Psoas muscle (tissue), 8 donors: Measurements from ENCODE around the gene TUBB4B. TPM values are rescaled to one million over a fixed set of nuclear protein-coding genes. Genes with fewer than 3 reads are reported as not detected.
A peak's percentile ranks its signal among the peaks of the same experiment; 100 is the strongest.

Experiments
- ATAC-seq, 4 donors: fragments of 200-7000 bp; cut with Tn5 transposase; one replicate each; pipeline ENCODE4 v1.9.1; 2020; ENCODE audit warnings: moderate library complexity in 3 of 4, mild to moderate bottlenecking in 2 of 4
- DNase-seq, 2 donors: peaks; one replicate each; pipeline ENCODE4 v3.0.0-alpha.2; 2020
- H3K27ac ChIP-seq: fragments of 200-600 bp; one replicate; pipeline ENCODE4 v1.8.0; 2022
- H3K27me3 ChIP-seq, 3 donors: fragments of 200-600 bp in 1 of 3; one replicate each; pipeline versions ENCODE4 v1.6.1 to v1.8.0; 2013 to 2022; ENCODE audit warnings: low read length in 2 of 3, mild to moderate bottlenecking in 2 of 3, moderate library complexity in 1 of 3; ENCODE audit not compliant: insufficient read depth in 3 of 3
- H3K36me3 ChIP-seq, 2 donors: fragments of 200-600 bp in 1 of 2; one replicate each; pipeline versions ENCODE4 v1.6.1 to v1.8.0; 2013 to 2022; ENCODE audit warnings: low read depth in 1 of 2, mild to moderate bottlenecking in 1 of 2, moderate library complexity in 1 of 2; ENCODE audit not compliant: insufficient read depth in 1 of 2
- H3K4me1 ChIP-seq: fragments of 200-600 bp; one replicate; pipeline ENCODE4 v1.8.0; 2022
- H3K4me3 ChIP-seq: fragments of 200-600 bp; one replicate; pipeline ENCODE4 v1.8.0; 2022; ENCODE audit warnings: mild to moderate bottlenecking
- H3K9me3 ChIP-seq: fragments of 200-600 bp; one replicate; pipeline ENCODE4 v1.8.0; 2022
- WGBS, 3 donors: extraction: QIAGEN DNeasy Blood & Tissue Kit; methylation state at CpG; one replicate each; pipeline versions ENCODE4 v1.1.6 to v1.1.7; 2013; 5-methylcytosine and 5-hydroxymethylcytosine counted together
- intact Hi-C, 2 donors: fragments of 100-400 bp; cut with DNase I; formaldehyde crosslinking; loops; one replicate each; pipeline versions ENCODE4 v1.11.0 to v1.14.2; 2022
- polyA plus RNA-seq, 3 donors: library from polyadenylated mRNA; stranded (reverse); fragments of 200-250 nt; gene quantifications; one replicate each; pipeline ENCODE4 v1.2.3, GENCODE V29; 2013
- total RNA-seq, 4 donors: library from RNA; stranded (reverse); fragmentation: NEBNext Ultra II Directional in 2 of 4; extraction: Animal tissue kit (Norgen Biotek cat#: 25700) in 2 of 4; gene quantifications; one replicate each; pipeline versions ENCODE4 v1.2.1 to v1.2.4, GENCODE V29; 2021 to 2023
- TF ChIP-seq, protein P1 (sequence below): fragments of 200-600 bp; IDR thresholded peaks from one replicate; pipeline ENCODE4 v1.8.0; 2022; ENCODE audit warnings: antibody characterized with exemption
- donor health status: healthy with polysubstance abuse.
- donor health status: DM: no; HTN: no; CAD: no; lungs with moderate emphysema.
- donor health status: Bipolar disorder and iron deficiency.
- donor health status: healthy.
- donor health status: DM: yes; HTN: yes; CAD: no.
- donor health status: DM: no; HTN: no; CAD: no.
- donor health status: DM: no; HTN: no; CAD: no.
- donor health status: DM: yes; HTN: yes; CAD: no.

TUBB4B gene
- total and polyA plus RNA-seq, 7 donors: 111 to 838 (median 273) TPM

DNA sequence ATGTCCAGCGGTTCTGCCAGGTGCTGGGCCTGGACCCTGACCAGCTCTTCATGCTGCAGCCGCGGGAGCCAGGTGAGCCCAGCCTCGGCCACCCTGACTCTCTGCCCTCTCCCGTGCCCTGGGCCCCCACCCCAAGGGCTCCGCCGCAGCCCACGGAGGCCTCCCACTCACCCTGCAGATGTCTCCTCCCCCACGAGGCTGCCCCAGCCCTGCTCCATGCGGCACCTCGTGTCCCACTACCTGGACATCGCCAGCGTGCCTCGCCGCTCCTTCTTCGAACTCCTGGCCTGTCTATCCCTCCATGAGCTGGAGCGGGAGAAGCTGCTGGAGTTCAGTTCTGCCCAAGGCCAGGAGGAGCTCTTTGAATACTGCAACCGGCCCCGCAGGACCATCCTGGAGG is 26.5 kb upstream of the TUBB4B start:
- intact Hi-C loops: no loop called here
- DNase-seq (no peak), ATAC-seq (no peak)
- TF ChIP-seq, protein P1, sequence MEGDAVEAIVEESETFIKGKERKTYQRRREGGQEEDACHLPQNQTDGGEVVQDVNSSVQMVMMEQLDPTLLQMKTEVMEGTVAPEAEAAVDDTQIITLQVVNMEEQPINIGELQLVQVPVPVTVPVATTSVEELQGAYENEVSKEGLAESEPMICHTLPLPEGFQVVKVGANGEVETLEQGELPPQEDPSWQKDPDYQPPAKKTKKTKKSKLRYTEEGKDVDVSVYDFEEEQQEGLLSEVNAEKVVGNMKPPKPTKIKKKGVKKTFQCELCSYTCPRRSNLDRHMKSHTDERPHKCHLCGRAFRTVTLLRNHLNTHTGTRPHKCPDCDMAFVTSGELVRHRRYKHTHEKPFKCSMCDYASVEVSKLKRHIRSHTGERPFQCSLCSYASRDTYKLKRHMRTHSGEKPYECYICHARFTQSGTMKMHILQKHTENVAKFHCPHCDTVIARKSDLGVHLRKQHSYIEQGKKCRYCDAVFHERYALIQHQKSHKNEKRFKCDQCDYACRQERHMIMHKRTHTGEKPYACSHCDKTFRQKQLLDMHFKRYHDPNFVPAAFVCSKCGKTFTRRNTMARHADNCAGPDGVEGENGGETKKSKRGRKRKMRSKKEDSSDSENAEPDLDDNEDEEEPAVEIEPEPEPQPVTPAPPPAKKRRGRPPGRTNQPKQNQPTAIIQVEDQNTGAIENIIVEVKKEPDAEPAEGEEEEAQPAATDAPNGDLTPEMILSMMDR: no peak
- Histone ChIP-seq H3K27me3 (no peaks in the 10 kb centered on the region), H3K27ac (no peak overlapping the region), H3K36me3 (peaks cover 0 to 12% of the 10 kb centered on the region in 2 donors), H3K4me3 (no peak overlapping the region), H3K4me1 (no peaks in the 10 kb centered on the region), H3K9me3 (no peaks in the 10 kb centered on the region)
- WGBS, 3 donors: 91 to 93% (median 92%) methylated on average over 19 of the region's 19 CpGs

DNA sequence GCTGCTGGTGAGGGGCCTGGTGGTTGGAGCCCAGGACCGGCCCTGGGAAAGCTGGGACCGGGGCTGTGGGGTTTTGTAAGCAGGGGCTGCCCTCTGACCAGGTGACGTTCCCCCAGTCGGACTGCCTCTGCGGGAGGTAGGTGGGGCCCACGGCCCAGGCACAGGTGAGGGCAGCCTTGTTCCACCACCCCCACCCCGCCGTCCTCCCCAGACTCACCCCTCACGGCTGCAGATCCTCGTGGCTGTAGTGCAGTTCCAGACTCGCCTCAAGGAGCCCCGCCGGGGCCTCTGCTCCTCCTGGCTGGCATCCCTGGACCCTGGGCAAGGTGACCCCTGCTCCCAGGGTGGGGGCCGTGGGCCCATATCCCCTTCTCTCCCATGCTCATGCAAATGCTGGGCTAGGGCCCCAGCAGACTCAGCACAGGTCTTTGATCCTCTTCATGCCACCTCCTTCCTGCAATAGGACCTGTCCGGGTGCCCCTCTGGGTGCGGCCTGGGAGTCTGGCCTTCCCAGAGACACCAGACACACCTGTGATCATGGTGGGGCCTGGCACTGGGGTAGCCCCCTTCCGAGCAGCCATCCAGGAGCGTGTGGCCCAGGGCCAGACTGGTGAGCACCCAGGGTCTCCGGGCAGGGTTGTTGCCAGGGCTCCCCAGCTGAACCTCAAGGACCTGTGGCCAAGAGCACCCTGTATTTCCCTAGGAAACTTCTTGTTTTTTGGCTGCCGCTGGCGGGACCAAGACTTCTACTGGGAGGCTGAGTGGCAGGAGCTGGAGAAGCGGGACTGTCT is 25.7 kb upstream of the TUBB4B start:
- 91 to 94% (median 92%) methylated on average over 20 to 22 of the region's 22 CpGs for WGBS, 3 donors
- intact Hi-C loops: no loop called here
- Histone ChIP-seq H3K36me3 (peaks cover 0 to 12% of the 10 kb centered on the region in 2 donors), H3K9me3 (no peaks in the 10 kb centered on the region), H3K27me3 (no peaks in the 10 kb centered on the region), H3K4me1 (no peaks in the 10 kb centered on the region), H3K27ac (no peak overlapping the region), H3K4me3 (no peak overlapping the region)
- TF ChIP-seq, protein P1: no peak
- ATAC-seq (no peak), DNase-seq (no peak)

DNA sequence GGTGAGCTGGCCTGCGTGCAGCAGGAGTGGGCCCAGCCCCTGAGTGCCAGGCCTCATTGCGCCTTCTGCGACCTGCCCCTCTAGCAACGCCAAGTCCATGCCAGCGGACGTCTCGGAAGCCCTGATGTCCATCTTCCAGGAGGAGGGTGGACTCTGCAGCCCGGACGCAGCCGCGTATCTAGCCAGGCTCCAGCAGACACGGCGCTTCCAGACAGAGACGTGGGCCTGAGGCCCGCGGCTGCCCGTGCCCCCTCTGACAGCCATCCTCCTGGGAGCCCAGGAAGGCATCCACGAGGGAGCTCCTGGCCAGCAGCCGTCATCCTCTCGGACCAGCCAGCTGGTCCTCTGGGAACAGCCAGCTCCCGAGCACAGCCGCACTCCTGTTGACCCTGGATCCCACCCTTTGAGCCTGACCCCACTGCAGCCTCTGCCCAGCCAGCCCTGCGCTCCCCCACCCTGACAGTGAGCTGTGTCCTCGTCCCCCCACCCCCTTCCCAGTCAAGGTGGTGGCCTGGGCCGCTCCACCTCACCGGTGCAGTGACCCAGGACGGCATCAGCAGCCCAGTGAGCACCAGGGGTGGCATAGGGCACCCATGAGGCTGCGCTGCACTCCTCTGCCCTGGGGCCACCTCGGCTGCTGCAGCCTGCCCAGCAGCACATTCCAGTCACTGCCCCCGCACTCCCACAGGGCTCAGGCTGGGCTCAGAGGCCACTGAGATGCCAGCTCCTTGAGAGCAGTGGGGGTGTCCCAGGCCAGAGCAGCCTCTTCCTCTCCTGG is 24.7 kb upstream of the TUBB4B start:
- TF ChIP-seq, protein P1: no peak
- H3K4me1 ChIP-seq: no peaks in the 10 kb centered on the region
- H3K27ac ChIP-seq: no peak overlapping the region
- no peaks in the 10 kb centered on the region for H3K9me3 ChIP-seq
- H3K36me3 ChIP-seq: peaks cover 0 to 12% of the 10 kb centered on the region in 2 donors
- DNase-seq (no peak), ATAC-seq (no peak)
- WGBS, 3 donors: 88 to 90% (median 90%) methylated on average over 27 to 30 of the region's 30 CpGs
- H3K27me3 ChIP-seq: no peaks in the 10 kb centered on the region
- H3K4me3 ChIP-seq: no peak overlapping the region
- intact Hi-C loops: no loop called here

DNA sequence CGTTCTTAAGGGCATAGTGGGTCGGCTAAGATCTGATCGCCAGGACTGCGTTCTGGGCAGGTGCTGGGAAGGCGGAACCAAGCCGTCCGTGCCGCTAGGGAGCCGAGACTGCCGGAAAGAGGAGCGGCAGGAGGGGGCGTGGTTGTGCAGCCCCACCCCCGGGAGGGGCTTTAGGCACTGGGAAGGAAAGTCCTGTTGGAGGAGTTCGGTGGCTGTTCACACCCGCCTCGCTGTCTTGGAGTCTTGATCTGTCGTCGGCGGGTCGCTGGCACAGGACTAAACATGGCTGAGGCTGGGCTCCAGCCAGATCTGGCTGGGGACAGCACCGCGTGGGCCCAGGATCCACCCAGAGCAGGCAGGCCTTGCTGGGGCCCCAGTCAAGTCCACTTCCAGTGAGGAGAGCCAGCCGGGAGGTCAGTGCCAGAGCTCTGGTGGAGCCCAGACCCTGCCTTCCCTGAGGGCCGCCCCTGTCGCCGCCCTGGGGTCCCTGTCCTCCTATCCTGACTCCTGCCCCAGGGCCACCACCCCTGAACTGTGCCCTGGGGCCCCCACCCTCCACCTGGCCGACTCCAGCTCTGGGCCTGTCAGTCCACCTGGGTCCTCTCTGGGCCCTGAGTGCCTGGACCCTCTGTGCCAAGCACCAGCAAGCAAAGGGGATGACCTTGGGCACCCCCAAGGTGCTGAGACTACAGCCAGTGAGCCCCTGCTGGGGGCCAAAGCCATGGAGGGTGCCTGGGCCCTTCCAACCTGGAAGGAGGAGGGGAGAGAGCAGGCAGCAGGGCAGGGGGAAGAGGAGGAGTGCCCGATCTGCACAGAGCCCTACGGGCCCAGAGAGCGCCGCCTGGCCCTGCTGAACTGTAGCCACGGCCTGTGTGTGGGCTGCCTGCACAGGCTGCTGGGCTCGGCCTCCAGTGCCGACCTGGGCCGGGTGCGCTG is 23.5 kb upstream of the TUBB4B start:
- Histone ChIP-seq H3K4me1 (peaks cover 3% of the 10 kb centered on the region), H3K27ac (peak overlapping the region; percentile 58), H3K27me3 (no peaks in the 10 kb centered on the region), H3K9me3 (no peaks in the 10 kb centered on the region), H3K4me3 (peak overlapping the region; percentile 59), H3K36me3 (peaks cover 0 to 12% of the 10 kb centered on the region in 2 donors)
- intact Hi-C loops: no loop called here
- 37 to 51% (median 47%) methylated on average over 34 to 36 of the region's 36 CpGs for WGBS, 3 donors
- DNase-seq (peak; percentile 69 to 78), ATAC-seq (peak; percentile 54 to 68 (median 64))
- TF ChIP-seq, protein P1: no peak
